Left ventricle myocardium inferior (tissue), 1 donor: ENCODE data around the gene SLC22A4. TPM values are rescaled to one million over a fixed set of nuclear protein-coding genes. Genes with fewer than 3 reads are reported as not detected.

Experiments
- DNase-seq: peaks from one replicate; pipeline ENCODE4 v3.0.0-alpha.2; 2020
- H3K27ac ChIP-seq: fragments of 200-600 bp; replicated peaks from 2 replicates; pipeline ENCODE4 v1.8.0; 2021
- H3K27me3 ChIP-seq: fragments of 200-600 bp; 2 replicates; pipeline ENCODE4 v1.8.0; 2021; ENCODE audit warnings: low read depth
- H3K36me3 ChIP-seq: fragments of 200-600 bp; 2 replicates; pipeline ENCODE4 v1.8.0; 2021
- H3K4me1 ChIP-seq: fragments of 200-600 bp; 2 replicates; pipeline ENCODE4 v1.8.0; 2021
- H3K4me3 ChIP-seq: fragments of 200-600 bp; 2 replicates; pipeline ENCODE4 v1.8.0; 2021; ENCODE audit warnings: mild to moderate bottlenecking, moderate library complexity
- H3K9me3 ChIP-seq: fragments of 200-600 bp; replicated peaks from 2 replicates; pipeline ENCODE4 v1.8.0; 2021
- CTCF ChIP-seq: fragments of 200-600 bp; IDR thresholded peaks from 2 replicates; pipeline ENCODE4 v1.8.0; 2021; ENCODE audit warnings: antibody characterized with exemption, mild to moderate bottlenecking, borderline replicate concordance
- intact Hi-C: fragments of 100-400 bp; cut with micrococcal nuclease; formaldehyde crosslinking; loops from one replicate; pipeline ENCODE4 v1.11.0; 2022
- total RNA-seq: library from RNA; stranded (reverse); fragmentation: NEBNext Ultra II Directional; extraction: Animal tissue kit (Norgen Biotek cat#: 25700); gene quantifications from one replicate; pipeline ENCODE4 v1.2.1, GENCODE V29; 2021
- donor health status: DM: no; HTN: yes; CAD: no; lungs with severe emphysema.

The SLC22A4 gene
- total RNA-seq, 1 donor from 2014 or later = 2.0 TPM

- Histone ChIP-seq H3K27ac (no peak overlapping the region), H3K36me3 (no peaks in the 10 kb centered on the region), H3K9me3 (peaks cover 18% of the 10 kb centered on the region), H3K4me1 (peaks cover 24% of the 10 kb centered on the region), H3K27me3 (no peaks in the 10 kb centered on the region), H3K4me3 (no peak overlapping the region)
- intact Hi-C loops = no loop called here
- DNase-seq = no peak
- TF ChIP-seq CTCF = no peak
Observed at GRCh38 chr5:132303589-132303988, 9.4 kb downstream of the SLC22A4 start.

- no peak for DNase-seq
- peaks cover 25% of the 10 kb centered on the region for H3K4me1 ChIP-seq
- no peaks in the 10 kb centered on the region for H3K36me3 ChIP-seq
- H3K27ac ChIP-seq = no peak overlapping the region
- intact Hi-C loops = no loop called here
- H3K4me3 ChIP-seq = no peak overlapping the region
- no peak for TF ChIP-seq CTCF
- peaks cover 18% of the 10 kb centered on the region for H3K9me3 ChIP-seq
- no peaks in the 10 kb centered on the region for H3K27me3 ChIP-seq
Observed at GRCh38 chr5:132305420-132305819, 11.2 kb downstream of the SLC22A4 start.

GRCh38 chr5:132308701-132309100, 14.5 kb downstream of the SLC22A4 start:
- Histone ChIP-seq H3K4me1 (peaks cover 2% of the 10 kb centered on the region), H3K4me3 (no peak overlapping the region), H3K27ac (no peak overlapping the region), H3K36me3 (no peaks in the 10 kb centered on the region), H3K27me3 (no peaks in the 10 kb centered on the region), H3K9me3 (peaks cover 18% of the 10 kb centered on the region)
- intact Hi-C loops = no loop called here
- no peak for TF ChIP-seq CTCF
- no peak for DNase-seq

GRCh38 chr5:132309679-132310078, 15.5 kb downstream of the SLC22A4 start:
- Histone ChIP-seq H3K4me1 (peaks cover 2% of the 10 kb centered on the region), H3K9me3 (peaks cover 14% of the 10 kb centered on the region), H3K4me3 (no peak overlapping the region), H3K27ac (no peak overlapping the region), H3K36me3 (peaks cover 4% of the 10 kb centered on the region), H3K27me3 (no peaks in the 10 kb centered on the region)
- TF ChIP-seq CTCF = no peak
- intact Hi-C loops = no loop called here
- no peak for DNase-seq

- peaks cover 8% of the 10 kb centered on the region for H3K9me3 ChIP-seq
- H3K4me1 ChIP-seq = peaks cover 2% of the 10 kb centered on the region
- no peaks in the 10 kb centered on the region for H3K27me3 ChIP-seq
- no peak for TF ChIP-seq CTCF
- no peak overlapping the region for H3K4me3 ChIP-seq
- peak overlapping the region; percentile 12 for H3K27ac ChIP-seq
- H3K36me3 ChIP-seq = peaks cover 4% of the 10 kb centered on the region
- intact Hi-C loops = no loop called here
- no peak for DNase-seq
Observed at GRCh38 chr5:132310141-132310834, 16.1 kb downstream of the SLC22A4 start.
